ENCODE measurements around the gene FBRSL1. TPM values are rescaled to one million over a fixed set of nuclear protein-coding genes. Genes with fewer than 3 reads are reported as not detected.

The FBRSL1 gene
- total and polyA plus RNA-seq, 4 donors: 2.5 to 35.5 (median 5.6) TPM

DNA sequence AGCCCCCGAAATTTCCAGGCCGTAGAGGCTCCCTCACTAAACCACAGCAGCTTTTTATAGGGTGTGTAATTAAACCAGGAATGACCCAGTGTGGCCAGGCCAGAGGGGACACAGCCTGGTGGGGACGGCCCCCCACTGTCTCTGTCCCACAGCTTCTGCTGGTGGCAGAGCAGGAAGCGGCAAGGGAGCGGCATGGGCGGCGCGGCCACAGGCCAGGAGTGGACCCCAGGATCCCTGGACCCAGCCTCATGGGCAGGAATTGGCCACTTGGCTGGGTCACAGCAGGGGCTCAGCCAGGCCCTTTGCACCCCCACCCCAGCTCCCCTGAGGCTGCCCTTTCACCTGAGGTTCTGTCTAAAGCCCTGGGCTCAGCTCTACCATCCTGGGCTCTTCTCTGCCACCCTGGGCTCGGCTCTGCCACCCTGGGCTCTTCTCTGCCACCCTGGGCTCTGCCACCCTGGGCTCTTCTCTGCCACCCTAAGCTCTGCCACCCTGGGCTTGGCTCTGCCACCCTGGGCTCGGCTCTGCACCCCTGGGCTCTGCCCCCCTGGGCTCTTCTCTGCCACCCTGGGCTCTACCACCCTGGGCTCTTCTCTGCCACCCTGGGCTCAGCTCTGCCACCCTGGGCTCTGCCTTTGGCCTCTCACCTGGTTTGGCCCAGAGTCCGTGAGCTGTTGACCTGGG is 39.3 kb downstream of the FBRSL1 start:
- no peak for DNase-seq (ENCODE audit: low spot score)
- 97% methylated on average over 11 of the region's 11 CpGs for WGBS
- H3K36me3 ChIP-seq (ENCODE audit: control insufficient read depth in 4 of 4, insufficient read depth in 3 of 4, low read depth in 1 of 4, low read length in 3 of 4): peaks cover 0 to 3% (median 0%) of the 10 kb centered on the region in 4 donors

More for the DNA sequence above, 39.3 kb downstream of the FBRSL1 start:
- TF ChIP-seq TAF1 (conservative IDR thresholded peaks at IDR 0.05) (no peak), RXRA (IDR thresholded peaks at IDR 0.05) (no peak), HNF4A (conservative IDR thresholded peaks at IDR 0.05) (no peak), SP1 (IDR thresholded peaks at IDR 0.05) (no peak), EGR1 (IDR thresholded peaks at IDR 0.05; ENCODE audit: low read depth in 2 of 2) (no peak), CTCF (IDR thresholded peaks at IDR 0.05; ENCODE audit: low read depth, low read length, missing input control) (no peak), FOXA1 (IDR thresholded peaks at IDR 0.05) (no peak), FOXA2 (IDR thresholded peaks at IDR 0.05) (no peak), HNF4G (IDR thresholded peaks at IDR 0.05) (no peak), GABPA (IDR thresholded peaks at IDR 0.05 in 1 of 2, conservative IDR thresholded peaks at IDR 0.05 in 1 of 2) (no peak), YY1 (IDR thresholded peaks at IDR 0.05) (no peak), ZBTB33 (IDR thresholded peaks at IDR 0.05) (no peak), JUND (IDR thresholded peaks at IDR 0.05) (no peak), RAD21 (IDR thresholded peaks at IDR 0.05) (no peak), ATF3 (IDR thresholded peaks at IDR 0.05) (no peak), NR2F2 (IDR thresholded peaks at IDR 0.05) (no peak)
- TF ChIP-seq, protein P1, sequence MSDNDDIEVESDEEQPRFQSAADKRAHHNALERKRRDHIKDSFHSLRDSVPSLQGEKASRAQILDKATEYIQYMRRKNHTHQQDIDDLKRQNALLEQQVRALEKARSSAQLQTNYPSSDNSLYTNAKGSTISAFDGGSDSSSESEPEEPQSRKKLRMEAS (IDR thresholded peaks at IDR 0.05): no peak
- TF ChIP-seq, protein P2, sequence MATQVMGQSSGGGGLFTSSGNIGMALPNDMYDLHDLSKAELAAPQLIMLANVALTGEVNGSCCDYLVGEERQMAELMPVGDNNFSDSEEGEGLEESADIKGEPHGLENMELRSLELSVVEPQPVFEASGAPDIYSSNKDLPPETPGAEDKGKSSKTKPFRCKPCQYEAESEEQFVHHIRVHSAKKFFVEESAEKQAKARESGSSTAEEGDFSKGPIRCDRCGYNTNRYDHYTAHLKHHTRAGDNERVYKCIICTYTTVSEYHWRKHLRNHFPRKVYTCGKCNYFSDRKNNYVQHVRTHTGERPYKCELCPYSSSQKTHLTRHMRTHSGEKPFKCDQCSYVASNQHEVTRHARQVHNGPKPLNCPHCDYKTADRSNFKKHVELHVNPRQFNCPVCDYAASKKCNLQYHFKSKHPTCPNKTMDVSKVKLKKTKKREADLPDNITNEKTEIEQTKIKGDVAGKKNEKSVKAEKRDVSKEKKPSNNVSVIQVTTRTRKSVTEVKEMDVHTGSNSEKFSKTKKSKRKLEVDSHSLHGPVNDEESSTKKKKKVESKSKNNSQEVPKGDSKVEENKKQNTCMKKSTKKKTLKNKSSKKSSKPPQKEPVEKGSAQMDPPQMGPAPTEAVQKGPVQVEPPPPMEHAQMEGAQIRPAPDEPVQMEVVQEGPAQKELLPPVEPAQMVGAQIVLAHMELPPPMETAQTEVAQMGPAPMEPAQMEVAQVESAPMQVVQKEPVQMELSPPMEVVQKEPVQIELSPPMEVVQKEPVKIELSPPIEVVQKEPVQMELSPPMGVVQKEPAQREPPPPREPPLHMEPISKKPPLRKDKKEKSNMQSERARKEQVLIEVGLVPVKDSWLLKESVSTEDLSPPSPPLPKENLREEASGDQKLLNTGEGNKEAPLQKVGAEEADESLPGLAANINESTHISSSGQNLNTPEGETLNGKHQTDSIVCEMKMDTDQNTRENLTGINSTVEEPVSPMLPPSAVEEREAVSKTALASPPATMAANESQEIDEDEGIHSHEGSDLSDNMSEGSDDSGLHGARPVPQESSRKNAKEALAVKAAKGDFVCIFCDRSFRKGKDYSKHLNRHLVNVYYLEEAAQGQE (IDR thresholded peaks at IDR 0.05): no peak
- no peak overlapping the region for H3K9ac ChIP-seq (ENCODE audit: low read depth in 1 of 2, low read length in 2 of 2)
- H3K4me1 ChIP-seq (ENCODE audit: control insufficient read depth in 4 of 4, insufficient read depth in 4 of 4, low read length in 3 of 4): no peaks in the 10 kb centered on the region
- no peak overlapping the region for H3K4me3 ChIP-seq (ENCODE audit: low read depth in 1 of 3, low read length in 3 of 3)
- H3K27me3 ChIP-seq (ENCODE audit: control insufficient read depth in 4 of 4, insufficient read depth in 4 of 4, low read length in 3 of 4): no peaks in the 10 kb centered on the region
- no peak overlapping the region for H3K27ac ChIP-seq (ENCODE audit: low read depth in 1 of 2, low read length in 2 of 2)
- no peaks in the 10 kb centered on the region for H3K9me3 ChIP-seq (ENCODE audit: control insufficient read depth in 4 of 4, low read length in 3 of 4)

Measured in liver (tissue), 9 donors.